Skeletal muscle satellite cell (primary cell): Measurements from ENCODE around the gene NCOA5.

Source experiments
- H3K27me3 ChIP-seq: 2 replicates; pipeline ENCODE4 v1.7.0; 2013; ENCODE audit warnings: low read length; ENCODE audit not compliant: control insufficient read depth, insufficient read depth
- H3K36me3 ChIP-seq: 2 replicates; pipeline ENCODE4 v1.7.0; 2013; ENCODE audit warnings: mild to moderate bottlenecking, control low read depth, low read length; ENCODE audit not compliant: insufficient read depth
- H3K4me1 ChIP-seq: 2 replicates; pipeline ENCODE4 v1.7.0; 2013; ENCODE audit warnings: low read length; ENCODE audit not compliant: control insufficient read depth, insufficient read depth
- H3K4me2 ChIP-seq: 2 replicates; pipeline ENCODE4 v1.7.0; 2013; ENCODE audit warnings: mild to moderate bottlenecking, low read length
- H3K4me3 ChIP-seq: 2 replicates; pipeline ENCODE4 v1.7.0; 2013; ENCODE audit warnings: low read length
- H3K9ac ChIP-seq: 2 replicates; pipeline ENCODE4 v1.7.0; 2013; ENCODE audit warnings: mild to moderate bottlenecking, low read depth, low read length, moderate library complexity
- H3K9me3 ChIP-seq: replicated peaks from 2 replicates; pipeline ENCODE4 v1.7.0; 2013; ENCODE audit warnings: mild to moderate bottlenecking, control low read depth, low read length

The NCOA5 gene

GRCh38 chr20:46065691-46066090, 24.1 kb downstream of the NCOA5 start:
- Histone ChIP-seq H3K4me3 (no peak overlapping the region), H3K9me3 (no peaks in the 10 kb centered on the region), H3K36me3 (peaks cover 87% of the 10 kb centered on the region), H3K9ac (no peak overlapping the region), H3K4me1 (peaks cover 10% of the 10 kb centered on the region), H3K4me2 (no peak overlapping the region), H3K27me3 (no peaks in the 10 kb centered on the region)

- H3K27me3 ChIP-seq = no peaks in the 10 kb centered on the region
- H3K36me3 ChIP-seq = peaks cover 84% of the 10 kb centered on the region
- no peak overlapping the region for H3K4me2 ChIP-seq
- H3K4me3 ChIP-seq = no peak overlapping the region
- no peak overlapping the region for H3K9ac ChIP-seq
- peaks cover 10% of the 10 kb centered on the region for H3K4me1 ChIP-seq
- H3K9me3 ChIP-seq = no peaks in the 10 kb centered on the region
Observed at GRCh38 chr20:46065006-46065405, 24.8 kb downstream of the NCOA5 start.

GRCh38 chr20:46063652-46064054, 26.1 kb downstream of the NCOA5 start:
- H3K4me3 ChIP-seq = no peak overlapping the region
- H3K4me2 ChIP-seq = no peak overlapping the region
- peaks cover 74% of the 10 kb centered on the region for H3K36me3 ChIP-seq
- H3K27me3 ChIP-seq = no peaks in the 10 kb centered on the region
- no peaks in the 10 kb centered on the region for H3K9me3 ChIP-seq
- no peak overlapping the region for H3K9ac ChIP-seq
- peaks cover 10% of the 10 kb centered on the region for H3K4me1 ChIP-seq

- Histone ChIP-seq H3K9me3 (no peaks in the 10 kb centered on the region), H3K27me3 (peaks cover 4% of the 10 kb centered on the region), H3K4me3 (no peak overlapping the region), H3K9ac (no peak overlapping the region), H3K4me1 (peaks cover 15% of the 10 kb centered on the region), H3K4me2 (no peak overlapping the region), H3K36me3 (peaks cover 69% of the 10 kb centered on the region)
Observed at GRCh38 chr20:46063151-46063550, 26.6 kb downstream of the NCOA5 start.

- Histone ChIP-seq H3K9ac (no peak overlapping the region), H3K4me1 (peaks cover 18% of the 10 kb centered on the region), H3K4me3 (no peak overlapping the region), H3K36me3 (peaks cover 64% of the 10 kb centered on the region), H3K4me2 (no peak overlapping the region), H3K9me3 (no peaks in the 10 kb centered on the region), H3K27me3 (peaks cover 9% of the 10 kb centered on the region)
Observed at GRCh38 chr20:46062621-46063020, 27.1 kb downstream of the NCOA5 start.

GRCh38 chr20:46062151-46062550, 27.6 kb downstream of the NCOA5 start:
- Histone ChIP-seq H3K36me3 (peaks cover 62% of the 10 kb centered on the region), H3K27me3 (peaks cover 14% of the 10 kb centered on the region), H3K9me3 (no peaks in the 10 kb centered on the region), H3K4me3 (no peak overlapping the region), H3K9ac (no peak overlapping the region), H3K4me1 (peaks cover 18% of the 10 kb centered on the region), H3K4me2 (no peak overlapping the region)

- Histone ChIP-seq H3K4me2 (no peak overlapping the region), H3K4me1 (peaks cover 18% of the 10 kb centered on the region), H3K9me3 (no peaks in the 10 kb centered on the region), H3K36me3 (peaks cover 51% of the 10 kb centered on the region), H3K27me3 (peaks cover 25% of the 10 kb centered on the region), H3K4me3 (no peak overlapping the region), H3K9ac (no peak overlapping the region)
Observed at GRCh38 chr20:46060975-46061374, 28.8 kb downstream of the NCOA5 start.

GRCh38 chr20:46060301-46060881, 29.4 kb downstream of the NCOA5 start:
- peaks cover 45% of the 10 kb centered on the region for H3K36me3 ChIP-seq
- no peak overlapping the region for H3K4me3 ChIP-seq
- no peaks in the 10 kb centered on the region for H3K9me3 ChIP-seq
- no peak overlapping the region for H3K9ac ChIP-seq
- no peak overlapping the region for H3K4me2 ChIP-seq
- H3K27me3 ChIP-seq = peaks cover 27% of the 10 kb centered on the region
- H3K4me1 ChIP-seq = peaks cover 18% of the 10 kb centered on the region

GRCh38 chr20:46058599-46059281, 31.0 kb downstream of the NCOA5 start:
- H3K9ac ChIP-seq = no peak overlapping the region
- H3K36me3 ChIP-seq = peaks cover 28% of the 10 kb centered on the region
- no peaks in the 10 kb centered on the region for H3K9me3 ChIP-seq
- peak overlapping the region; percentile 56 for H3K4me3 ChIP-seq
- H3K27me3 ChIP-seq = peaks cover 41% of the 10 kb centered on the region
- H3K4me1 ChIP-seq = peaks cover 18% of the 10 kb centered on the region
- H3K4me2 ChIP-seq = peak overlapping the region; percentile 86

- Histone ChIP-seq H3K4me3 (peak overlapping the region; percentile 56), H3K4me2 (peak overlapping the region; percentile 86), H3K36me3 (peaks cover 21% of the 10 kb centered on the region), H3K9ac (no peak overlapping the region), H3K9me3 (no peaks in the 10 kb centered on the region), H3K27me3 (peaks cover 46% of the 10 kb centered on the region), H3K4me1 (peaks cover 18% of the 10 kb centered on the region)
Observed at GRCh38 chr20:46057856-46058598, 31.7 kb downstream of the NCOA5 start.

GRCh38 chr20:46056970-46057855, 32.5 kb downstream of the NCOA5 start:
- H3K27me3 ChIP-seq = peaks cover 46% of the 10 kb centered on the region
- no peak overlapping the region for H3K4me3 ChIP-seq
- no peaks in the 10 kb centered on the region for H3K9me3 ChIP-seq
- H3K4me1 ChIP-seq = peaks cover 18% of the 10 kb centered on the region
- H3K9ac ChIP-seq = no peak overlapping the region
- peak overlapping the region; percentile 86 for H3K4me2 ChIP-seq
- H3K36me3 ChIP-seq = peaks cover 14% of the 10 kb centered on the region
